Calu3 (cell line): Measurements from ENCODE around the gene OAS1. TPM values are rescaled to one million over a fixed set of nuclear protein-coding genes. Genes with fewer than 3 reads are reported as not detected.

ENCODE experiments used
- BruUV-seq: library from RNA; stranded (reverse); fragments of 400-500 nt; replicated peaks from 2 replicates; lab custom pipeline; 2021; lab: Mats Ljungman, UMichigan
- CTCF ChIA-PET: fragments of 300-600 bp; sonication (Branson Sonifier 250); formaldehyde crosslinking; loops from one replicate; lab custom pipeline; 2022; ENCODE audit warnings: antibody characterized with exemption; lab: Charles Lee
- DNase-seq: peaks from one replicate; pipeline ENCODE4 v3.0.0; 2022
- H3K27ac Mint-ChIP-seq: one replicate; pipeline ENCODE4 v1.8.0; 2022; ENCODE audit warnings: mixed read lengths; ENCODE audit not compliant: unreplicated experiment
- H3K27me3 Mint-ChIP-seq: one replicate; pipeline ENCODE4 v1.8.0; 2022; ENCODE audit warnings: mixed read lengths; ENCODE audit not compliant: unreplicated experiment
- H3K36me3 Mint-ChIP-seq: one replicate; pipeline ENCODE4 v1.8.0; 2022; ENCODE audit warnings: mild to moderate bottlenecking, moderate library complexity, mixed read lengths; ENCODE audit not compliant: insufficient read depth, unreplicated experiment
- H3K4me1 Mint-ChIP-seq: one replicate; pipeline ENCODE4 v1.8.0; 2022; ENCODE audit warnings: mild to moderate bottlenecking, low read depth, mixed read lengths; ENCODE audit not compliant: unreplicated experiment
- H3K4me3 Mint-ChIP-seq: one replicate; pipeline ENCODE4 v1.8.0; 2022; ENCODE audit warnings: mild to moderate bottlenecking, low read depth, moderate library complexity, mixed read lengths; ENCODE audit not compliant: unreplicated experiment
- H3K9me3 Mint-ChIP-seq: one replicate; pipeline ENCODE4 v1.8.0; 2022; ENCODE audit warnings: low read depth, mixed read lengths; ENCODE audit not compliant: unreplicated experiment
- CTCF ChIP-seq: fragments of 200-600 bp; IDR thresholded peaks from one replicate; pipeline ENCODE4 v1.8.0; 2022; ENCODE audit warnings: antibody characterized with exemption; ENCODE audit not compliant: unreplicated experiment
- intact Hi-C: fragments of 100-400 bp; cut with micrococcal nuclease; formaldehyde crosslinking; loops from one replicate; pipeline ENCODE4 v1.10.0; 2022; ENCODE audit not compliant: unreplicated experiment
- total RNA-seq: library from RNA; stranded (reverse); gene quantifications from 2 replicates; pipeline ENCODE4 v1.2.3, GENCODE V29; 2022

OAS1 gene
- total RNA-seq, 1 experiment from 2014 or later = 170 TPM

DNA sequence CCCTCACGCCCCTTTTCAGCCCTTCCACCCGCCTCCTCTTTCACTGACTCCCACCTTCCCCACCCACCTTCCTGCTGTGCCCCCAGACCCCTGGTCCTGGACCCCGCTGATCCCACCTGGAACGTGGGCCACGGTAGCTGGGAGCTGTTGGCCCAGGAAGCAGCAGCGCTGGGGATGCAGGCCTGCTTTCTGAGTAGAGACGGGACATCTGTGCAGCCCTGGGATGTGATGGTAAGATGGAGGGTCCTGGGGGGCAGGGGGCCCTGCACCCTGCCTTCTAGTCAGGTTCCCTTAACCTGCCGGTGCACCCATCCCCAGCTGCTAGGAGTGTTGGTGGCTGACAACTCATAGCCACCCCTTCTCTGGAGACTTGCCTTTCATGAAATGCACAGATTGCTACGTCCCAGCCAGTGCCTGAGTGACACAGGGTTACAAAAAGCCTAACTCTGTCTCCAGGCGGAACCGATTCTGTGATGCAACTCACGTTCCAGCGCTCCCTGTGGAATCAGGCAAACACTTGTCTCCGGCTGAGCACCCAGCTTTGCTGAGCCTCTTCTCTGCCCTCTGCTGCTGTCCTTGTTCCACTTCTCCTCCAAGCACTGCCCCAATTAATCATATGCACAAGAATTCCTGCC, 56.6 kb downstream of the OAS1 start:
- CTCF ChIA-PET = no interaction called here
- Mint-ChIP-seq H3K27ac (no peak overlapping the region), H3K4me3 (no peak overlapping the region), H3K27me3 (no peaks in the 10 kb centered on the region), H3K4me1 (no peaks in the 10 kb centered on the region), H3K36me3 (peaks cover 18% of the 10 kb centered on the region), H3K9me3 (peaks cover 5% of the 10 kb centered on the region)
- TF ChIP-seq CTCF = no peak
- intact Hi-C loops = no loop called here
- no peak for DNase-seq
- BruUV-seq = no TSS peak

DNA sequence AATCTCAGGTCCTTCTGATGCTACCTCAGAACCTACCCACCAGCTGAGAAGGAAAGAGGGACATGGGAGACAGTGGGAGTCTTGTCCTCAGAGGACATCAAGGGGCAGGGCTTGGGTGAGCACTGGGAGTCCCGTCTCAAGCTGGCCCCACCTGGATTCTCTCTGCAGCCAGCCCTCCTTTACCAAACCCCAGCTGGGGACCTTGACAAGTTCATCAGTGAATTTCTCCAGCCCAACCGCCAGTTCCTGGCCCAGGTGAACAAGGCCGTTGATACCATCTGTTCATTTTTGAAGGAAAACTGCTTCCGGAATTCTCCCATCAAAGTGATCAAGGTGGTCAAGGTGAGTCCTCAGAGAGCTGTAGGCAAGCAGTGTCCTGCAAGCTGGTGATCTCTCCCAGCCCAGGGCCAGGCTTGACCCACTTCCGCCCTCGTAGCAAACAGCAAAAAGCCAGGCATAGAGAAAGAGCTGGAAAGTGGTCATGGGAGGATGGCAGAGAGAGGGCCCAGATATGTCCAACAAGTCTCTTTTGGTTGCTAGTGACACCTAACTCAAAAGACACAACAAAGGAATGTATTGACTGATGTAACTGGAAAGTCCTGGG, 57.4 kb downstream of the OAS1 start:
- no peak for TF ChIP-seq CTCF
- H3K27me3 Mint-ChIP-seq = no peaks in the 10 kb centered on the region
- H3K4me1 Mint-ChIP-seq = no peaks in the 10 kb centered on the region
- H3K4me3 Mint-ChIP-seq = no peak overlapping the region
- H3K27ac Mint-ChIP-seq = no peak overlapping the region
- DNase-seq = no peak
- intact Hi-C loops = no loop called here
- peaks cover 5% of the 10 kb centered on the region for H3K9me3 Mint-ChIP-seq
- peaks cover 18% of the 10 kb centered on the region for H3K36me3 Mint-ChIP-seq
- CTCF ChIA-PET = no interaction called here
- no TSS peak for BruUV-seq

DNA sequence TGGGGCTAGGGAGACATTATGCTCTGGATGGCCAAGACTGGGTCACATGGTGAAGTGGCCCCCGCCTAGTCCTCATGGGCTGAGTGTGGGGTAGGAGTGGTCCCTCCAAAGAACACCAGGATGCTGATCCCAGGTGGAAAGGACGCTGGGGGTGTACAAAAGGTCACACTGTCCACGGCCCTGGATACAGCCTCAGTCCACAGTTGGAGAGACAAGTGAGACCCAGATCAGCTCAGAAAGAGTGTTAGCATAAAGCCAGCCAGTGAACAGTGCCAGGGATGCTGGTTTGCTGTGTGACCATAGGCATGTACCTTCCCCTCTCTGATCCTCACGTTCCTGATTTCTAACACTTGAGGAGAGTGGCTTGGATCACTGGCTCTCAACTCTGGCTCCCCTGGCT, 58.2 kb downstream of the OAS1 start:
- H3K4me3 Mint-ChIP-seq = no peak overlapping the region
- no peaks in the 10 kb centered on the region for H3K4me1 Mint-ChIP-seq
- H3K27me3 Mint-ChIP-seq = no peaks in the 10 kb centered on the region
- H3K9me3 Mint-ChIP-seq = no peaks in the 10 kb centered on the region
- no peak overlapping the region for H3K27ac Mint-ChIP-seq
- TF ChIP-seq CTCF = no peak
- CTCF ChIA-PET = no interaction called here
- BruUV-seq = no TSS peak
- no peak for DNase-seq
- H3K36me3 Mint-ChIP-seq = peaks cover 19% of the 10 kb centered on the region
- intact Hi-C loops = no loop called here

DNA sequence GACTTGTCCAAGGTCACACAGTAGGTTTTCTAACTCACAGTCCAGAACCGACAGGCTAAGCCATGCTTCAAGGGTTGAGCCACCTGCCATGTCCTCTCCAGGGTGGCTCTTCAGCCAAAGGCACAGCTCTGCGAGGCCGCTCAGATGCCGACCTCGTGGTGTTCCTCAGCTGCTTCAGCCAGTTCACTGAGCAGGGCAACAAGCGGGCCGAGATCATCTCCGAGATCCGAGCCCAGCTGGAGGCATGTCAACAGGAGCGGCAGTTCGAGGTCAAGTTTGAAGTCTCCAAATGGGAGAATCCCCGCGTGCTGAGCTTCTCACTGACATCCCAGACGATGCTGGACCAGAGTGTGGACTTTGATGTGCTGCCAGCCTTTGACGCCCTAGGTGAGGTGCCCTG, 58.9 kb downstream of the OAS1 start:
- Mint-ChIP-seq H3K27ac (no peak overlapping the region), H3K4me1 (no peaks in the 10 kb centered on the region), H3K9me3 (no peaks in the 10 kb centered on the region), H3K4me3 (no peak overlapping the region), H3K36me3 (peaks cover 25% of the 10 kb centered on the region), H3K27me3 (no peaks in the 10 kb centered on the region)
- intact Hi-C loops = no loop called here
- no peak for TF ChIP-seq CTCF
- no peak for DNase-seq
- BruUV-seq = no TSS peak
- CTCF ChIA-PET = no interaction called here
